ENCODE measurements around the gene PDPR. TPM values are rescaled to one million over a fixed set of nuclear protein-coding genes. Genes with fewer than 3 reads are reported as not detected.
"Not testable (repeated sequence)": the region's sequence is repeated elsewhere in the genome, so short reads cannot be mapped to it uniquely, and the experiment has no call there.

Gene PDPR
- total and polyA plus RNA-seq, 8 donors: 6.8 to 15.2 (median 10.5) TPM

DNA sequence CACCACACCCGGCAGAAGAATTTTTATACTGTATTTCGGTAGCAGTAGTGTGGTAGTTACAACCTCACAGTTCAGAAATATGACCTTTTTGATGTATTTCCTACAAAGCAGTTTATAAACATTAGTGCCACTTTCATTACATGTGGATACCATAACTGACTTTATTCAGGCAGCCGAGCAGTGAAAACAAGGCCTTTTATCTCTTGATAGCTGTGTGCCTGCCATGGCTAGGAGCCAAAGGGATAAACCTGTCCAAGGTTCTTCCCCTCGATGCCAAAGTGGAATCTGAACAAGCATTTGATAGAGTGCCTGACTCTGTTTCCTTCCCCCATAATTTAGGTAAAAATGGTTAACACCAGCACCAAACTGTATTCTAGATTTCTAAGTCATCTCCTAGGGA, 23.0 kb upstream of the PDPR start:
- H3K27me3 ChIP-seq; H3K9me3 ChIP-seq; DNase-seq; H3K4me3 ChIP-seq; H3K27ac ChIP-seq; H3K4me1 ChIP-seq; H3K36me3 ChIP-seq; FAIRE-seq; intact Hi-C loops (cut with DNase I): not testable (repeated sequence)
- WGBS, 2 donors: 44 to 68% methylated on average over 3 to 4 of the region's 4 CpGs
- peak in 2 of 4 donors; percentile 51 to 57 for ATAC-seq

DNA sequence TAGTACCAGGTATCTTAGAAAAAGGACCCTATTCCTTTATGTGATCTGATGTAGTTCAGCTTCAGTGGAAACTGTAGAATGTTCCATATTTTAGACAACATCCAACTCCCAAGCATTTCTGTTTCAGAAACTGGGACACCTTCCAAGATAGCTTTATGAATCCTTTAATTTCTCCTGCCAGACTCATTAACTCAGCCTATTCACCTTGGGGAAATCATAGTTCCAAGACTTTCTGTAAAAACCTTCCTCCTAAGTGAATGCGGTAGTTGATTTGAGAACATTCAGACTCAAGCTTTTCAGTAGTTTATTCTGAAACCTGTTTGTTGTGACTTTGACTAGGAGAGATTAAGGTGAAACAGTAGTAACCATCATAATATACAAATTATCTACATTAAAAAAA, 20.0 kb upstream of the PDPR start:
- 90 to 95% methylated on average over 1 of the region's 1 CpG for WGBS, 2 donors

DNA sequence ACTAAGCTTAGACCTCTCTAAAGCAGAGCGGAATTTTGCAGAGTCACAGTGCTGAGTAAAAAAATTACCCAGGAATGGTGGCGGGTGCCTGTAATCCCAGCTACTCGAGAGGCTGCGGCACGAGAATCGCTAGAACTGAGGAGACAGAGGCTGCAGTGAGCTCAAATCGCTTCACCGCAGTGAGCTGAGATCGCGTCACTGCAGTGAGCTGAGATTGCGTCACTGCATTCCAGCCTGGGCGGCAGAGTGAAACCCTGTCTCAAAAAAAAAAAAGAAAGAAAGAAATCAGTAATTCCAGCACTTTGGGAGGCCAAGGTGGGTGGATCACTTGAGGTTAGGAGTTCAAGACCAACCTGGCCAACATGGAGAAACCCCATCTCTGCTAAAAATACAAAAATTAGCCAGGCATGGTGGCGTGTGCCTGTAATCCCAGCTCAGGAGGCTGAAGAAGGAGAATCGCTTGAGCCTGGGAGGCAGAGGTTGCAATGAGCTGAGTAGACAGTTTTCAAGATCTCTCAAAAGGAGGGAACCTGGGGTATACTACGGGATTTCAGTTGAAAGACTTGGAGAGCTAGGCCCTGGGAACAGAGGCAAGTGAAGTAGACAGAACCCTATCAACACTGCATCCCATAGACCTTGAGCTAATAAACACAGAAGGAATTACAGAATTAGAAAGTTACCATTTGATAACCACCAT, 4.4 kb upstream of the PDPR start:
- H3K27ac ChIP-seq; intact Hi-C loops (cut with DNase I); DNase-seq; H3K9me3 ChIP-seq; H3K36me3 ChIP-seq; H3K4me1 ChIP-seq; H3K27me3 ChIP-seq; H3K4me3 ChIP-seq; ATAC-seq; FAIRE-seq: not testable (repeated sequence)
- 87% methylated on average over 15 of the region's 15 CpGs for WGBS, 2 donors

More for the DNA sequence above, 20.0 kb upstream of the PDPR start:
- H3K9me3 ChIP-seq; intact Hi-C loops (cut with DNase I); H3K27me3 ChIP-seq; H3K36me3 ChIP-seq; DNase-seq; H3K27ac ChIP-seq; ATAC-seq; H3K4me3 ChIP-seq; H3K4me1 ChIP-seq; FAIRE-seq: not testable (repeated sequence)

DNA sequence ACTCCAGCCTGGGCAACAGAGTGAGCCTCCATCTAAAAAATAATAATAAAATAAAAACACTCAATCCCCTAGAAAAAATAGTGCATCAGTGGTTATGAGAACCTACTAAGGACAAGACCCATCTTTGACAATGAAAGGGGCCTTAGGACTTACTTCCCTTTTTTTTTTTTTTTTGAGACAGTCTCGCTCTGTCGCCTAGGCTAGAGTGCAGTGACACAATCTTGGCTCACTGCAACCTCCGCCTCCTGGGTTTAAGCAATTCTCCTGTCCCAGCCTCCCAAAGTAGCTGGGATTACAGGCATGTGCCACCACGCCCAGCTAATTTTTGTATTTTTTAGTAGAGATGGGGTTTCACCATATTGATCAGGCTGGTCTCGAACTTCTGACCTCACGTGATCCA, 2.0 kb upstream of the PDPR start:
- FAIRE-seq; intact Hi-C loops (cut with DNase I); H3K4me1 ChIP-seq; H3K27ac ChIP-seq; DNase-seq; H3K36me3 ChIP-seq; H3K9me3 ChIP-seq; ATAC-seq; H3K27me3 ChIP-seq; H3K4me3 ChIP-seq: not testable (repeated sequence)
- WGBS, 2 donors: 86 to 95% methylated on average over 6 of the region's 6 CpGs

DNA sequence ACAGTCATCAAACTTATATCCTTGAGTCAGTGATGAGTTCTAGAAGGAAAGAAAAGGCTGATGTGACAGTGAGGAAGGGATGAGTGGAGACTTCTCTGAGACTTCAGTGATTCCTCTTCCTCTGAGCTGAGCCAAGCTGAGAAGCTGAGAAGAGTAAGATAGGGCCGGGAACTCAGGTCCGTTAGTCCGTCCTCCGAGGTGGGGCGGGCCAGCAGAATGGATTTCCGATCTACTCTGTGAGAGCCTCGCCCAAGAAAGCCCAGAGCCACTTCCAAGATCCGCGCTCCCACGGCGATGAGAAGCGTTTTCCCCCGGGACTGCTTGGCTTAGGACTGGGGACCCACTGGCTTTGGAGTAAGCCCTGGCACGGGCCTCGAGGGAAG, 542 bp upstream of the PDPR start:
- intact Hi-C loops (cut with DNase I); DNase-seq; H3K27me3 ChIP-seq; H3K9me3 ChIP-seq; H3K4me1 ChIP-seq; H3K36me3 ChIP-seq; FAIRE-seq: not testable (repeated sequence)
- WGBS, 2 donors: 2% methylated on average over 2 of the region's 15 CpGs; no CpG with 5 or more reads in 1 of the 2 donors
- Histone ChIP-seq H3K27ac (peak overlapping the region; percentile 22 to 62 (median 50)), H3K4me3 (peak overlapping the region; percentile 55 to 69 (median 64))
- peak; percentile 28 to 44 (median 41) for ATAC-seq

DNA sequence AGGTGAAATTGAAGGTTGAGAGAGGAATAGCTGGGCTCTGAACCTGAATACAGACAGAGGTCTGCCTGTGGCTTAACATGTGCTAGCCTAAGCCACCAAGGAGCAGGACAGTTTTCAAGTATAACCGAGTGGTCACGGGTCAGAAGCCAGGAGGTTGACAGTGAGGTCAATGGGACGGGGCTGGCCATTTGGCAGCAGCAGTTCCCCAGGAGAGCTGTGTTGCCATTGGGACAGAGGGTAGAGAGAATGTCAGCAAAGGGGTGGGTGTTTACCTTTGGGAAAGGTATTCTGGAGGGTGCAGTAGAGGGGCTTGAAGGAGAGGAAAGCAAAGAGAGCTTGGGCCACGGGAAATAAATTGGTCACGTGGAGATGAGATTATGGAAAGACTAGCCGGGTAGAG, 4.2 kb downstream of the PDPR start:
- 81 to 82% methylated on average over 6 of the region's 6 CpGs for WGBS, 2 donors
- H3K27ac ChIP-seq; ATAC-seq; H3K4me3 ChIP-seq; intact Hi-C loops (cut with DNase I); FAIRE-seq; H3K27me3 ChIP-seq; H3K9me3 ChIP-seq; DNase-seq; H3K4me1 ChIP-seq: not testable (repeated sequence)
- peaks cover 0 to 16% (median 9%) of the 10 kb centered on the region in 3 donors for H3K36me3 ChIP-seq

DNA sequence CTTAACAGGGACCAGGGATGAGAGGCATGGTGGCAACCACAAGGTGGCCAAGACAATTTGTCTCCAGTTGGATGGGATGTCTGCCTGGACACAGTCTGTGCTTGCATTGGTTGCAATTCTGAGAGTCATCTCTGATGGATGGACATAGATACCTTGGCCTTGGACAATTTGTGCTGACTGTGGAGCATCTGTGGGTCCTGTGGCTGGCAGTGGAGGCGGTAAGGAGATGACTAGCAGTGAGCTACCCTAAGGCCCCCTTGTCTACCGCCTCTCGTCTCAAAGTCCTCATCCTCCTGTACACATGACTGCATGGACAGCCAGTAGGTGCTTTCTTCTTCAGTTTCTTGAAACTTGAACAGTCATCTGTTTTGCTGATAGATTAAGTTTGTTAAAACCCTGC, 4.6 kb downstream of the PDPR start:
- H3K4me3 ChIP-seq; FAIRE-seq; H3K9me3 ChIP-seq; ATAC-seq; H3K4me1 ChIP-seq; H3K27me3 ChIP-seq; H3K27ac ChIP-seq; intact Hi-C loops (cut with DNase I); DNase-seq: not testable (repeated sequence)
- peaks cover 0 to 21% (median 9%) of the 10 kb centered on the region in 3 donors for H3K36me3 ChIP-seq
- 93 to 100% methylated on average over 3 of the region's 3 CpGs for WGBS, 2 donors

DNA sequence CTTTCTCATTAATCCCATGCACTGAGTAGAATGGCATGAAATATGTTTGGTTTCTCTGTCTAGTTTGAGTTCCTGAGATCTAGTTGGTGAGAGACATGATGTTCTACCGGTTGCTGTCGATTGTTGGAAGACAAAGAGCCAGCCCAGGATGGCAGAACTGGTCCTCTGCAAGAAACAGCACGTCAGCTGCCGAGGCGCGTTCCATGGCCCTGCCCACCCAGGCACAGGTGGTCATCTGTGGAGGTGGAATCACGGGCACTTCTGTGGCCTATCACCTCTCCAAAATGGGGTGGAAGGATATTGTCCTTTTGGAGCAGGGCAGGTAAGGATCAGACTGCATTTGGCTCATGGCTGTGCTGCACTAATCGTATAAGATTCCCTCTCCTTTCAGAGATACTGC, 6.3 kb downstream of the PDPR start:
- 90 to 91% methylated on average over 8 of the region's 8 CpGs for WGBS, 2 donors
- H3K4me3 ChIP-seq; H3K27me3 ChIP-seq; H3K9me3 ChIP-seq; intact Hi-C loops (cut with DNase I); DNase-seq; FAIRE-seq; H3K27ac ChIP-seq; H3K4me1 ChIP-seq; ATAC-seq: not testable (repeated sequence)
- H3K36me3 ChIP-seq: peaks cover 4 to 26% (median 13%) of the 10 kb centered on the region in 3 donors

DNA sequence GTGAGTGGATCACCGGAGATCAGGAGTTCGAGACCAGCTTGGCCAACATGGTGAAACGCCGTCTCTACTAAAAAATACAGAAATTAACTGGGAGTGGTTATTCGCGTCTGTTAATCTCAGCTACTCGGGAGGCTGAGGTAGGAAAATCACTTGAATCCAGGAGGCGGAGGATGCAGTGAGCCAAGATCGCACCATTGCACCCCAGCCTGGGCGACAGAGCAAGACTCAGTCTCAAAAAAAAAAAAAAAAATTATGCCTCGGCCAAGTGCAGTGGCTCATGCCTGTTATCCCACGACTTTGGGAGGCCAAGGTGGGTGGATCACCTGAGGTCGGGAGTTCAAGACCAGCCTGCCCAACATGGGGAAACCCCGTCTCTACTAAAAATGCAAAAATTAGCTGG, 9.7 kb downstream of the PDPR start:
- H3K4me3 ChIP-seq; FAIRE-seq; H3K27me3 ChIP-seq; H3K27ac ChIP-seq; H3K9me3 ChIP-seq; ATAC-seq; intact Hi-C loops (cut with DNase I); DNase-seq; H3K4me1 ChIP-seq: not testable (repeated sequence)
- WGBS, 2 donors: 91 to 95% methylated on average over 14 of the region's 14 CpGs
- H3K36me3 ChIP-seq: peaks cover 4 to 48% (median 25%) of the 10 kb centered on the region in 3 donors

DNA sequence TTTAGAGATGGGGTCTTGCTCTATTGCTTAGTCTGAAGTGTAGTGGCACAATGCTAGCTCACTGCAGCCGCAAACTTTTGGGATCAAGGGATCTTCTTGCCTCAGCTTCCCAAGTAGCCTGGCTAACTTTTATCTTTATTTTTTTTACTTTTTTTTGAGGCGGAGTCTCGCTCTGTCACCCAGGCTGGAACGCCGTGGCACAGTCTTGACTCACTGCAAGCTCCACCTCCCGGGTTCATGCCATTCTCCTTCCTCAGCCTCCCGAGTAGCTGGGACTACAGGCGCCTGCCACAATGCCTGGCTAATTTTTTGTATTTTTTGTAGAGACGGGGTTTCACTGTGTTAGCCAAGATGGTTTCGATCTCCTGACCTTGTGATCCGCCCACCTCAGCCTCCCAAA, 12.1 kb downstream of the PDPR start:
- FAIRE-seq; ATAC-seq; H3K9me3 ChIP-seq; DNase-seq; H3K27me3 ChIP-seq; intact Hi-C loops (cut with DNase I); H3K27ac ChIP-seq; H3K4me1 ChIP-seq; H3K4me3 ChIP-seq: not testable (repeated sequence)
- peaks cover 11 to 71% (median 34%) of the 10 kb centered on the region in 3 donors for H3K36me3 ChIP-seq
- 92 to 98% methylated on average over 11 of the region's 11 CpGs for WGBS, 2 donors

DNA sequence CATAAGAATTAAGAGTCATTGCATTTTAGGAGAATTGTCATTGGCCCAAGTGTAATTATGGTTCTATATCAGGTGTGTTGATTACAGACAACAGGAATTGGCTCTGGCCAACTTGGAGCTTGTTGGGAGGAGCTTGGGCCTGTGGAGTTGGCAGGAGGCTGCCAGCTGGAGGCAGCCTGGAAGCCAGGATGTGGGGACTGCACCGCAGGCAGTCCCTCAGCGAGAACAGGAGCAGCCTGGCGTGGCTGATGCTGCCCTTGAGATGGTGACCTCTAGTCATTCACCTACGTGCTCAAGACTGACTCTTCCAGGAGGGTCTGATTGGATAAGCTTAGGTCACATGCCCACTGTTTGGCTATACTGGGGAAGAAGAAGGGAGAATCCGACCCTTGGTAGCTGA, 13.6 kb downstream of the PDPR start:
- intact Hi-C loops (cut with DNase I): not testable (repeated sequence)
- H3K36me3 ChIP-seq: peaks cover 11 to 68% (median 31%) of the 10 kb centered on the region in 3 donors

DNA sequence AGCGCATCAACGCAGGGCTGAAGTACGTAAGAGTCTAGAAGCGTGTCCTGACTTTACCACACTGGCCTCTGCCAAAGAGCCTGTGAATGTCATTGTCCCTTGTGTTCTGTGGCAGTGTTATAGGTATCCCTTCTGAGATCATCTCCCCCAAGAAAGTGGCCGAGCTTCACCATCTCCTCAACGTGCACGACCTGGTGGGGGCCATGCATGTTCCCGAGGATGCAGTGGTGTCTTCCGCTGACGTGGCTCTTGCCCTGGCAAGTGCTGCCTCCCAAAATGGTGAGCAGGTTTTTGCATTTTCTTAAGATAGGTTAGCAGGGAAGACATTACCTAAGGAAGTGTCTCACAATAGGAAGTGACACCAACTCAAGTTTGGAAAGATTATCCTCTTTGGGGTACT, 14.7 kb downstream of the PDPR start:
- ATAC-seq; FAIRE-seq; H3K27me3 ChIP-seq; H3K4me3 ChIP-seq; H3K9me3 ChIP-seq; H3K27ac ChIP-seq; intact Hi-C loops (cut with DNase I); H3K4me1 ChIP-seq; DNase-seq: not testable (repeated sequence)
- WGBS, 2 donors: 91 to 93% methylated on average over 6 of the region's 10 CpGs
- H3K36me3 ChIP-seq: peaks cover 10 to 72% (median 37%) of the 10 kb centered on the region in 3 donors

More for the DNA sequence above, 13.6 kb downstream of the PDPR start:
- H3K27ac ChIP-seq, DNase-seq, H3K27me3 ChIP-seq, H3K4me3 ChIP-seq, H3K9me3 ChIP-seq, H3K4me1 ChIP-seq, ATAC-seq, FAIRE-seq: not testable (repeated sequence)
- 82 to 84% methylated on average over 5 of the region's 5 CpGs for WGBS, 2 donors
